Vagina (tissue), 2 donors: ENCODE results near the gene CAPS. TPM values are rescaled to one million over a fixed set of nuclear protein-coding genes. Genes with fewer than 3 reads are reported as not detected.
"Not testable (repeated sequence)": the region's sequence is repeated elsewhere in the genome, so short reads cannot be mapped to it uniquely, and the experiment has no call there.

Source experiments
- DNase-seq, 2 donors: peaks; one replicate each; pipeline ENCODE4 v3.0.0-alpha.2; 2017; ENCODE audit errors: extremely low spot score in 2 of 2
- H3K27ac ChIP-seq: fragments of 200-600 bp; sonication (generic); one replicate; pipeline ENCODE4 v1.5.1; 2019
- H3K27me3 ChIP-seq: fragments of 200-600 bp; sonication (generic); one replicate; pipeline ENCODE4 v1.5.1; 2019
- H3K36me3 ChIP-seq, 2 donors: fragments of 200-600 bp; sonication (generic); one replicate each; pipeline ENCODE4 v1.5.1; 2017 to 2019
- H3K4me1 ChIP-seq: fragments of 200-600 bp; sonication (generic); one replicate; pipeline ENCODE4 v1.5.1; 2019
- H3K4me3 ChIP-seq, 2 donors: fragments of 200-600 bp; sonication (generic); 1 replicate in 1 of 2; 2 replicates in 1 of 2; pipeline ENCODE4 v1.5.1; 2016 to 2019
- H3K9me3 ChIP-seq: fragments of 200-600 bp; sonication (generic); one replicate; pipeline ENCODE4 v1.5.1; 2019
- POLR2A ChIP-seq, 2 donors: fragments of 450-650 bp; IDR thresholded peaks; one replicate each; pipeline ENCODE4 v1.6.1; 2017; ENCODE audit warnings: antibody characterized with exemption in 2 of 2, mild to moderate bottlenecking in 2 of 2, moderate library complexity in 2 of 2
- POLR2AphosphoS5 ChIP-seq, 2 donors: sonication (generic); formaldehyde crosslinking; IDR thresholded peaks; one replicate each; pipeline ENCODE4 v1.9.0; 2017; ENCODE audit warnings: antibody characterized with exemption in 2 of 2, mild to moderate bottlenecking in 2 of 2, low read depth in 1 of 2; ENCODE audit not compliant: insufficient read depth in 1 of 2
- intact Hi-C: fragments of 100-400 bp; cut with DNase I; formaldehyde crosslinking; loops from one replicate; pipeline ENCODE4 v1.15.1; 2023
- total RNA-seq: library from RNA; depleted of rRNA; stranded (reverse); fragments of >200 nt; gene quantifications from one replicate; pipeline ENCODE4 v1.2.3, GENCODE V29; 2016
- TF ChIP-seq, protein P1 (sequence below), 3 experiments: fragments of 450-650 bp in 2 of 3; fragments of 200-600 bp in 1 of 3; sonication (generic) in 1 of 3; IDR thresholded peaks; one replicate each; pipeline ENCODE4 v1.5.1; 2017 to 2019; ENCODE audit warnings: antibody characterized with exemption in 3 of 3, mild to moderate bottlenecking in 2 of 3, moderate library complexity in 2 of 3

The CAPS gene
- total RNA-seq, 1 donor from 2014 or later, result 35.8 TPM

- H3K27ac ChIP-seq, result no peak overlapping the region
- H3K36me3 ChIP-seq, result no peaks in the 10 kb centered on the region
- H3K4me3 ChIP-seq, result no peak overlapping the region
- DNase-seq, result no peak
- H3K27me3 ChIP-seq, result no peaks in the 10 kb centered on the region
- TF ChIP-seq POLR2AphosphoS5 (IDR thresholded peaks at IDR 0.05; ENCODE audit: insufficient read depth in 1 of 2, low read depth in 1 of 2) (no peak), POLR2A (IDR thresholded peaks at IDR 0.05) (no peak)
- TF ChIP-seq, protein P1, sequence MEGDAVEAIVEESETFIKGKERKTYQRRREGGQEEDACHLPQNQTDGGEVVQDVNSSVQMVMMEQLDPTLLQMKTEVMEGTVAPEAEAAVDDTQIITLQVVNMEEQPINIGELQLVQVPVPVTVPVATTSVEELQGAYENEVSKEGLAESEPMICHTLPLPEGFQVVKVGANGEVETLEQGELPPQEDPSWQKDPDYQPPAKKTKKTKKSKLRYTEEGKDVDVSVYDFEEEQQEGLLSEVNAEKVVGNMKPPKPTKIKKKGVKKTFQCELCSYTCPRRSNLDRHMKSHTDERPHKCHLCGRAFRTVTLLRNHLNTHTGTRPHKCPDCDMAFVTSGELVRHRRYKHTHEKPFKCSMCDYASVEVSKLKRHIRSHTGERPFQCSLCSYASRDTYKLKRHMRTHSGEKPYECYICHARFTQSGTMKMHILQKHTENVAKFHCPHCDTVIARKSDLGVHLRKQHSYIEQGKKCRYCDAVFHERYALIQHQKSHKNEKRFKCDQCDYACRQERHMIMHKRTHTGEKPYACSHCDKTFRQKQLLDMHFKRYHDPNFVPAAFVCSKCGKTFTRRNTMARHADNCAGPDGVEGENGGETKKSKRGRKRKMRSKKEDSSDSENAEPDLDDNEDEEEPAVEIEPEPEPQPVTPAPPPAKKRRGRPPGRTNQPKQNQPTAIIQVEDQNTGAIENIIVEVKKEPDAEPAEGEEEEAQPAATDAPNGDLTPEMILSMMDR (IDR thresholded peaks at IDR 0.05), result no peak
- peaks cover 80% of the 10 kb centered on the region for H3K4me1 ChIP-seq
- intact Hi-C loops, result no loop called here
- no peaks in the 10 kb centered on the region for H3K9me3 ChIP-seq
These were observed 45.4 kb downstream of the CAPS start for GRCh38 chr19:5959260-5960004.

GRCh38 chr19:5960005-5961001, 46.2 kb downstream of the CAPS start:
- intact Hi-C loops, result no loop called here
- no peaks in the 10 kb centered on the region for H3K36me3 ChIP-seq
- H3K4me3 ChIP-seq, result no peak overlapping the region
- TF ChIP-seq POLR2A (IDR thresholded peaks at IDR 0.05) (no peak), POLR2AphosphoS5 (IDR thresholded peaks at IDR 0.05; ENCODE audit: insufficient read depth in 1 of 2, low read depth in 1 of 2) (no peak)
- TF ChIP-seq, protein P1 (IDR thresholded peaks at IDR 0.05), result no peak
- peak overlapping the region; percentile 15 for H3K27ac ChIP-seq
- peaks cover 77% of the 10 kb centered on the region for H3K4me1 ChIP-seq
- no peak for DNase-seq
- H3K27me3 ChIP-seq, result no peaks in the 10 kb centered on the region
- H3K9me3 ChIP-seq, result no peaks in the 10 kb centered on the region

DNA sequence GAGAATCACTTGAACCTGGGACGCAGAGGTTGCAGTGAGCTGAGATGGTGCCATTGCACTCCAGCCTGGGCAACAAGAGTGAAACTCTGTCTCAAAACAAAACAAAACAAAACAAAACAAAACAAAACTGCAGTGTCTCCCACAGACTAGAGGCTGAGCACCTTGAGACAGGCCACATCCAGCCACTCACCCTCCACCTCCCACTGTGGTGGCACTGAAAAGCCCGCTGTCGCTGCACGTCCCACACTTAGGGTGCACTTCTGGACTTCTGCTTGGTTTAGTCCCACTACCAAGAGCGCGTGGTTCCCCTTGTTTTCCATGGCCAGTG, 47.6 kb downstream of the CAPS start:
- H3K36me3 ChIP-seq, intact Hi-C loops, H3K4me3 ChIP-seq, H3K9me3 ChIP-seq, DNase-seq, H3K27me3 ChIP-seq: not testable (repeated sequence)
- peaks cover 86% of the 10 kb centered on the region for H3K4me1 ChIP-seq
- H3K27ac ChIP-seq, result peak overlapping the region; percentile 54

GRCh38 chr19:5961969-5962945, 48.2 kb downstream of the CAPS start:
- Histone ChIP-seq H3K9me3 (no peaks in the 10 kb centered on the region), H3K27ac (peak overlapping the region; percentile 54), H3K4me3 (no peak overlapping the region), H3K27me3 (no peaks in the 10 kb centered on the region), H3K36me3 (no peaks in the 10 kb centered on the region), H3K4me1 (peaks cover 92% of the 10 kb centered on the region)
- DNase-seq, result no peak
- TF ChIP-seq POLR2A (IDR thresholded peaks at IDR 0.05) (no peak), POLR2AphosphoS5 (IDR thresholded peaks at IDR 0.05; ENCODE audit: insufficient read depth in 1 of 2, low read depth in 1 of 2) (peak; percentile 24 to 36)
- TF ChIP-seq, protein P1 (IDR thresholded peaks at IDR 0.05), result no peak
- intact Hi-C loops, result no loop called here

DNA sequence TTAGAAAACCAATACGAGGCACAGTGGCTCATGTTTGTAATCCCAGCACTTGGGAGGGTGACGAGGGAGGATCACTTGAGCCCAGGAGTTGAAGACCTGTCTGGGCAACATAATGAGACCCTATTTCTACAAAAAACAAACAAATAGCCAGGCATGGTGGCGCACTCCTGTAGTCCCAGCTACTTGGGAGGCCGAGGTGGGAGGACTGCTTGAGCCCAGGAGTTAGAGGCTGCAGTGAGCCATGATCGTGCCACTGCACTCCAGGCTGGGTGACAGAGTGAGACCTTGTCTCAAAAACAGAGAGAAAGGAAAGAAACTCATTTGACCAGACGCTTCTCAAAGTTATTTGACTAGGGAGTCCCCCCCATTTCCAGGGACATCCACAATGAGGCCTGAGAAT, 49.2 kb downstream of the CAPS start:
- H3K4me3 ChIP-seq, H3K27ac ChIP-seq, intact Hi-C loops, H3K36me3 ChIP-seq, DNase-seq, H3K9me3 ChIP-seq, H3K27me3 ChIP-seq: not testable (repeated sequence)
- H3K4me1 ChIP-seq, result peaks cover 95% of the 10 kb centered on the region
